GM18951 (cell line): Measurements from ENCODE around the gene SDC3.
"Not testable (repeated sequence)": the region's sequence is repeated elsewhere in the genome, so short reads cannot be mapped to it uniquely, and the experiment has no call there.

Experiments
- POLR2A ChIP-seq: IDR thresholded peaks from 4 replicates; pipeline ENCODE4 v1.6.1; 2011; ENCODE audit warnings: mild to moderate bottlenecking; ENCODE audit not compliant: insufficient read length, insufficient read depth; ENCODE audit errors: extremely low read depth
- in situ Hi-C: fragments of 300-500 bp; cut with MboI; formaldehyde crosslinking; loops from one replicate; pipeline ENCODE4 v1.12.0; 2022; ENCODE audit warnings: low sequenced_read_pairs, mixed read lengths, inconsistent platforms; ENCODE audit not compliant: unreplicated experiment

The SDC3 gene

GRCh38 chr1:30870035-30870434, 38.5 kb downstream of the SDC3 start:
- in situ Hi-C loops, result no loop called here
- no peak for TF ChIP-seq POLR2A

- in situ Hi-C loops, result no loop called here
Observed at GRCh38 chr1:30868833-30869435, 39.6 kb downstream of the SDC3 start.

DNA sequence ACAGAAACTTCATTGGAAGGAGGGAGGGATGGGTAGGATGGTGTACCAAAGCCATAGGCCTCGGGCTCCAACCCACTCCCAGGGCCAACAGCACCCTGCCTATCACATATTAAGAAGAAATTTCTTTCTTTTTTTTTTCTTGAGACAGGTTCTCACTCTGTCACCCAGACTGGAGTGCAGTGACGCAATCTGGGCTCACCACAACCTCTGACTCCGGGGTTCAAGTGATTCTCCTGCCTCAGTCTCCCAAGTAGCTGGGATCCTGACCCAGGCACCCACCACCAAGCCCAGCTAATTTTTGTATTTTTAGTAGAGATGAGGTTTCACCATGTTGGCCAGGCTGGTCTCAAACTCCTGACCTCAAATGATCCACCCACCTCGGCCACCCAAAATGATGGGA, 40.5 kb downstream of the SDC3 start:
- in situ Hi-C loops, result not testable (repeated sequence)

More at GRCh38 chr1:30868833-30869435, 39.6 kb downstream of the SDC3 start:
- no peak for TF ChIP-seq POLR2A

DNA sequence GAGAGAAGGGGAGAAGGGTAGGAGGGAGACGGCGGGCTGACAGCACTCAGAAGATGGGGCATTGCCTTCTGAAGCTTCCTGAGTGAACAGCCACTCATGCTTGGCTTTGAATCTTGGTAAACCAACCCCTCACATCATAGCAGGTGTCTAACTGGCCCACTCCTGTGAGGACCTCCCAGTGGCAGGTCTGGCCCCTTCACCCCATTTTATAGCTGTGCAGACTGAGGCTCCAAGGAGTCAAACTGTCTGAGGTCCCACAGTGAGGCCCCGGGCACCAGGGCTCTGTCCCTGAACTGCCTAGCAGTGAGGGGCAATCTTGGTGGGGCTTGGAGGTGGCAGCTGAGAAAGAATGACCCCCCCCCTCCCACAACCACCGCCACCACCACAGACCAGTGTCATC, 41.0 kb downstream of the SDC3 start:
- in situ Hi-C loops, result no loop called here
- no peak for TF ChIP-seq POLR2A

DNA sequence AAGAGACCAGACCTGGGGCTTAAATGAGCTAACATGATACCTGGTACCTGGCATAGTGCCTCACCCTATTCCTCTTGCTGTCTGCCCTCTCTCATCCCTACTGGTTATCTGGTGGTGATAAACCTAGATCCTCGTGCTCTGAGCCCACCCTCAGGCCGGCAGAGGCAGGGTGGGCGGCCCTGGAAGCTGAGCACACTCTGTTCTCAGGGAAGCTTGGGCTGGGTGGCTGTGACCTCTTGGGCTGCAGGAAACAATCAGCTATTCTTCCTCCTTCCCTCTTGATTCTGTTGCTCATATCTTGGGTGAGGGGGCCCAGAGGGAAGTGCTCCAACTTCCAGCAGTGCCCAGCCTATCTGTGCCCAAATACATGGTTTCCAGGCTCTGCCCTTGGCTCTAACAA, 42.0 kb downstream of the SDC3 start:
- in situ Hi-C loops, result no loop called here
- TF ChIP-seq POLR2A, result no peak

- in situ Hi-C loops, result no loop called here
- no peak for TF ChIP-seq POLR2A
Observed at GRCh38 chr1:30864681-30865080, 43.9 kb downstream of the SDC3 start.

DNA sequence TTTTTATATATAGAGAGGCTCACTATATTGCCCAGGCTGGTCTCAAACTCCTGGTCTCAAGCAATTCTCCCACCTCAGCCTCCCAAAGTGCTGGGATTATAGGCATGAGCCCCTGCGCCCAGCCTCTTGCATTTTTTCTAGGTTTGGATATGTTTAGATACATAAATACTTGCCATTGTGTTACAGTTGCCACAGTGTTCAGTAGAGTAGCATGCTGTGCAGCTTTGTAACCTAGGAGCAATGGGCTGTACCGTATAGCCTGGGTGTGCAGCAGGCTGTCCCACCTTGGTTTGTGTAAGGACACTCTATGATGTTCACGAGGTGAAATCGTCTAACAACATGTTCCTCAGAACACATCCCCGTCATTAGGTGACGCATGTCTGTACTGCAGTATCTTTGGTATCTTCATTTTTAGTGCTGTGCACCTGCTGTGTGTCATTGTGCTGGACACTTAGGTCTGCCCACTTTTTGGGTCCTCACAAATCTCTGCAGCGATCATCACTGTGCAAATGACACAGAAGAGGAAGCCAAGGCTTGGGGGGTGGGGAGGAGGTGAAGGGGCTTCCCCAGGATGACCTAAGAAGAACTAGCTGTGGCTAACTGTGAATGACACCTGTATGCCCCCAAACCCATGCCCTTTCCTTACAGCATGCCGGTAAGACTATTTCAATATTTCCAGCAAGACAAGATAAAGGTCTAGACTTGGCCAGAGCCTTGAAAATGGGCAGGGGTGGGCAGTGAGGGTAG, 44.5 kb downstream of the SDC3 start:
- TF ChIP-seq POLR2A, result no peak

DNA sequence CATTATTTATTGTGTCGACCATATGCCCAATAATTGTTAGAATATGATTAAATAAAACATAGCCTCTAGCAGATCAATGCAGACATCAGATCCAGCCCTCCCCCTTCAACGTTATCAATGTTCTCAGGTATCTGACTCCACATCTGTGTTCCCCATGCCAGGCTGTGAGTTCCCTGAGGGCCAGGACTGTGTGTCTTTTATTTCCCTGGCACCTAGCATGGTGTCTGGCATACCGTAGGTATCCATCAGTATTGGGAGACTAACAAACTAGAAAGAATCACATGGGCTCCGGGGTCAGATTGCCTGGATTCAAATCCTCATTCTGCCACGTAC, 48.3 kb downstream of the SDC3 start:
- in situ Hi-C loops, result no loop called here

More for the DNA sequence above, 44.5 kb downstream of the SDC3 start:
- in situ Hi-C loops, result no loop called here

DNA sequence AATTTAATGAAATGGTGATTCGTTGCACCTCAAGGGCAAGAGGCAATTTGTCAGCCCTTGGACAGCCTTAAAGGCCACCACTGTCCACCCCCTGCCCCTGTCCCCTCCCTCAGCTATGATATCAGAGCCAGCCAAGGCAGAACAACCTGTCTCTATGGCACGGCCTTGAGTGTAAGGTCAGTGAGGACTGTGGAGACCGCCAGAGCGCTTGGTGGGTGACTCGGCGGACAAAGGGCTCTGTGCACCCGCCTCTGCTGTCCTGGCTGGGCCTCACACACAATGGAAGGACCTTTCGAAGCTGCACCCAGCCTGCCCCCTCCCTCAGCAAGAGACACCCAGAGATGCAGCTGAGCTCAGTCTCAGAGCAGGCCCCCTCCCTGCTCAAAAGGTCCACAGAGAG, 50.6 kb downstream of the SDC3 start:
- in situ Hi-C loops, result no loop called here
- no peak for TF ChIP-seq POLR2A

More for the DNA sequence above, 48.3 kb downstream of the SDC3 start:
- no peak for TF ChIP-seq POLR2A

GRCh38 chr1:30857062-30857461, 51.5 kb downstream of the SDC3 start:
- no peak for TF ChIP-seq POLR2A
- in situ Hi-C loops, result no loop called here

- no peak for TF ChIP-seq POLR2A
- in situ Hi-C loops, result no loop called here
Observed at GRCh38 chr1:30856260-30856790, 52.2 kb downstream of the SDC3 start.

GRCh38 chr1:30855686-30856259, 52.8 kb downstream of the SDC3 start:
- in situ Hi-C loops, result no loop called here
- no peak for TF ChIP-seq POLR2A

GRCh38 chr1:30853350-30853749, 55.2 kb downstream of the SDC3 start:
- in situ Hi-C loops, result no loop called here
- no peak for TF ChIP-seq POLR2A

DNA sequence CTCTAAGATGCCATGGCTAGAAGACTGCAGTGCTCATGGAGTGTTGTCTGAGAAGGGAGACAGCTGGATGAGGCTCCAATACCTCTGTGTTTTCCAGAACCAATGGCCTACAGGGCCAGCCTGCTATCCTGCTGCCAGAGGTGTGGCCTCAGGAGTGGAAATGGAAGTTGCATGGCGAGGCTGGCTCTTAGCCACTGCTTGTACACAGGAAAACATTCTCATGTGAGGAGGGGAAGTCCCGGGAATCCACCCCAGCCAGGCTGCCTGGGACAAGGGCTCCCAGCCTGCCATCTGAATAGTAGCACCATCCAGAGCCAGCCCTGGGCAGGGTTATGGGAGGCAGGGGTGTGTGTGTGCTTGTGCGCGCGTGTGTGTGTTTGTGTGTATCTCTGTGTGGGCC, 56.5 kb downstream of the SDC3 start:
- in situ Hi-C loops, result no loop called here
- TF ChIP-seq POLR2A, result no peak

DNA sequence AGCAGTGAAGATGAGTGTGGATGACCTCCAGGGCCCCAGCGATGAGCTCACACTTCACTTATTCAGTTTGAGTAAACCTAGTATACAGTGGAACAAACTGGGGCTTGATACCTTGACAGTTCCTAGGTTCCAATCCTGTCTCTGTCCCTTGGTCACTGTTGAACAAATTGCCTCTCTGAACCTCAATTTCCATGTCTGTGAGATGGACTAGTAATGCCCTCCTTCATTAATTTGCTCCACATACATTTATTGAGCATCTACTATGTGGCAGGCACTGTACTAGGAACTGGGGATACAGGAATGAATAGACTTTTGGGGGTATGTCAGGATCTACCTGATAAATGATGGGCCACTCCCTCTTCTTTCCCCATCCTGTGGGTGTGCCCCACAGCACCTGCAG, 57.3 kb downstream of the SDC3 start:
- in situ Hi-C loops, result no loop called here
- no peak for TF ChIP-seq POLR2A
